Caco-2 (cell line): ENCODE results near the gene MOV10. TPM values are rescaled to one million over a fixed set of nuclear protein-coding genes. Genes with fewer than 3 reads are reported as not detected.

Experiments used
- BruUV-seq: library from RNA; stranded (reverse); fragments of 400-500 nt; replicated peaks from 2 replicates; lab custom pipeline; 2021; lab: Mats Ljungman, UMichigan
- CTCF ChIA-PET: fragments of 300-600 bp; sonication (Branson Sonifier 250); formaldehyde crosslinking; loops from one replicate; lab custom pipeline; 2022; ENCODE audit warnings: antibody characterized with exemption; lab: Charles Lee
- POLR2A ChIA-PET: fragments of 300-600 bp; sonication (Branson Sonifier 250); formaldehyde crosslinking; loops from one replicate; lab custom pipeline; 2022; ENCODE audit warnings: antibody characterized with exemption; lab: Charles Lee
- DNase-seq, 2 experiments: peaks; one replicate each; pipeline versions ENCODE4 v3.0.0 to v3.0.0-alpha.2; 2020 to 2022
- H3K27me3 ChIP-seq: replicated peaks from 2 replicates; pipeline ENCODE4 v1.6.0; 2011; ENCODE audit warnings: low read length; ENCODE audit not compliant: control insufficient read depth, insufficient read depth
- H3K36me3 ChIP-seq: 2 replicates; pipeline ENCODE4 v1.5.1; 2011; ENCODE audit warnings: low read length; ENCODE audit not compliant: control insufficient read depth, insufficient read depth
- H3K4me1 ChIP-seq: fragments of 250-450 bp; sonication (Bioruptor Pico); 2 replicates; pipeline ENCODE4 v1.5.1; 2020; ENCODE audit warnings: mild to moderate bottlenecking
- H3K4me3 ChIP-seq: 2 replicates; pipeline ENCODE4 v1.5.1; 2011; ENCODE audit warnings: low read depth, mild to moderate bottlenecking, control low read depth, low read length
- H3K9me3 ChIP-seq: fragments of 250-450 bp; sonication (Bioruptor Pico); 2 replicates; pipeline ENCODE4 v1.5.1; 2020; ENCODE audit warnings: mild to moderate bottlenecking, moderate library complexity
- H3K27ac Mint-ChIP-seq: one replicate; pipeline ENCODE4 v1.8.0; 2022; ENCODE audit warnings: mixed read lengths; ENCODE audit not compliant: unreplicated experiment
- H3K27me3 Mint-ChIP-seq: one replicate; pipeline ENCODE4 v1.8.0; 2022; ENCODE audit warnings: mixed read lengths; ENCODE audit not compliant: insufficient read depth, unreplicated experiment
- H3K36me3 Mint-ChIP-seq: one replicate; pipeline ENCODE4 v1.8.0; 2022; ENCODE audit warnings: mild to moderate bottlenecking, mixed read lengths; ENCODE audit not compliant: insufficient read depth, unreplicated experiment
- H3K4me1 Mint-ChIP-seq: one replicate; pipeline ENCODE4 v1.8.0; 2022; ENCODE audit warnings: low read depth, mixed read lengths; ENCODE audit not compliant: unreplicated experiment
- H3K4me3 Mint-ChIP-seq: one replicate; pipeline ENCODE4 v1.8.0; 2022; ENCODE audit warnings: mild to moderate bottlenecking, moderate library complexity, mixed read lengths; ENCODE audit not compliant: unreplicated experiment
- H3K9me3 Mint-ChIP-seq: one replicate; pipeline ENCODE4 v1.8.0; 2022; ENCODE audit warnings: mixed read lengths; ENCODE audit not compliant: unreplicated experiment
- CTCF ChIP-seq, 2 experiments: fragments of 200-600 bp in 1 of 2; IDR thresholded peaks; 1 replicate in 1 of 2; 2 replicates in 1 of 2; pipeline versions ENCODE4 v1.5.1 to v1.8.0; 2011 to 2022; ENCODE audit warnings: antibody characterized with exemption in 1 of 2, control low read depth in 1 of 2, inconsistent platforms in 1 of 2, low read depth in 1 of 2, low read length in 1 of 2, mild to moderate bottlenecking in 1 of 2, moderate library complexity in 1 of 2; ENCODE audit not compliant: insufficient read depth in 1 of 2, severe bottlenecking in 1 of 2, unreplicated experiment in 1 of 2
- intact Hi-C: fragments of 100-400 bp; cut with micrococcal nuclease; formaldehyde crosslinking; loops from one replicate; pipeline ENCODE4 v1.10.0; 2022; ENCODE audit not compliant: unreplicated experiment
- total RNA-seq: library from RNA; stranded (reverse); gene quantifications from 2 replicates; pipeline ENCODE4 v1.2.3, GENCODE V29; 2022

Gene MOV10
- total RNA-seq, 1 experiment from 2014 or later = 102 TPM

- H3K27me3 Mint-ChIP-seq = no peaks in the 10 kb centered on the region
- H3K27ac Mint-ChIP-seq = no peak overlapping the region
- no peaks in the 10 kb centered on the region for H3K9me3 Mint-ChIP-seq
- no peak for TF ChIP-seq CTCF (IDR thresholded peaks at IDR 0.05; ENCODE audit: insufficient read depth in 1 of 2, low read depth in 1 of 2, low read length in 1 of 2, severe bottlenecking in 1 of 2, unreplicated experiment in 1 of 2)
- no TSS peak for BruUV-seq
- ChIA-PET POLR2A (no interaction called here), CTCF (no interaction called here)
- H3K4me3 ChIP-seq = no peak overlapping the region
- H3K9me3 ChIP-seq = no peaks in the 10 kb centered on the region
- H3K4me1 Mint-ChIP-seq = peaks cover 11% of the 10 kb centered on the region
- peaks cover 14% of the 10 kb centered on the region for H3K4me1 ChIP-seq
- intact Hi-C loops = no loop called here
- peaks cover 2% of the 10 kb centered on the region for H3K36me3 Mint-ChIP-seq
- no peak overlapping the region for H3K4me3 Mint-ChIP-seq
- DNase-seq = no peak
- H3K36me3 ChIP-seq = no peaks in the 10 kb centered on the region
- no peaks in the 10 kb centered on the region for H3K27me3 ChIP-seq
Observed at GRCh38 chr1:112712701-112713128, 38.3 kb downstream of the MOV10 start.

GRCh38 chr1:112713466-112714312 is 39.2 kb downstream of the MOV10 start:
- Mint-ChIP-seq H3K27me3 (no peaks in the 10 kb centered on the region), H3K4me1 (peaks cover 9% of the 10 kb centered on the region), H3K9me3 (no peaks in the 10 kb centered on the region), H3K4me3 (peak overlapping the region; percentile 87), H3K36me3 (no peaks in the 10 kb centered on the region), H3K27ac (no peak overlapping the region)
- H3K4me1 ChIP-seq = peaks cover 8% of the 10 kb centered on the region; the same call in 1 of the 2 replicates
- ChIA-PET CTCF (no interaction called here), POLR2A (no interaction called here)
- no peaks in the 10 kb centered on the region for H3K9me3 ChIP-seq
- no peak for DNase-seq
- H3K27me3 ChIP-seq = no peaks in the 10 kb centered on the region
- H3K4me3 ChIP-seq = peak overlapping the region; percentile 50
- no TSS peak for BruUV-seq
- no peak for TF ChIP-seq CTCF (IDR thresholded peaks at IDR 0.05; ENCODE audit: insufficient read depth in 1 of 2, low read depth in 1 of 2, low read length in 1 of 2, severe bottlenecking in 1 of 2, unreplicated experiment in 1 of 2)
- H3K36me3 ChIP-seq = no peaks in the 10 kb centered on the region
- intact Hi-C loops = no loop called here

- H3K4me1 ChIP-seq = peaks cover 8% of the 10 kb centered on the region; the same call in 1 of the 2 replicates
- Mint-ChIP-seq H3K36me3 (no peaks in the 10 kb centered on the region), H3K9me3 (no peaks in the 10 kb centered on the region), H3K4me1 (peaks cover 11% of the 10 kb centered on the region), H3K27ac (no peak overlapping the region), H3K4me3 (peak overlapping the region; percentile 87), H3K27me3 (no peaks in the 10 kb centered on the region)
- H3K9me3 ChIP-seq = no peaks in the 10 kb centered on the region
- no peaks in the 10 kb centered on the region for H3K27me3 ChIP-seq
- peak in 1 of 2 experiments; percentile 1 for TF ChIP-seq CTCF (IDR thresholded peaks at IDR 0.05; ENCODE audit: insufficient read depth in 1 of 2, low read depth in 1 of 2, low read length in 1 of 2, severe bottlenecking in 1 of 2, unreplicated experiment in 1 of 2)
- no peak for DNase-seq
- peak overlapping the region; percentile 50 for H3K4me3 ChIP-seq
- POLR2A ChIA-PET = interaction anchor here (0.6 to 1.2 kb wide), 2 partner anchors 40 to 243 kb away, joined by 3 read pairs; partner anchors contain the start of gene MOV10
- CTCF ChIA-PET = interaction anchor here (0.9 to 3.7 kb wide), 9 partner anchors 10 to 358 kb away, joined by 3 to 55 read pairs (median 4); partner anchors contain the start of gene LRIG2
- intact Hi-C loops = no loop called here
- H3K36me3 ChIP-seq = no peaks in the 10 kb centered on the region
- no TSS peak for BruUV-seq
Observed at GRCh38 chr1:112714313-112715263, 40.1 kb downstream of the MOV10 start.
